Spleen (tissue), 11 donors: ENCODE measurements around the gene CIAO2B. TPM values are rescaled to one million over a fixed set of nuclear protein-coding genes. Genes with fewer than 3 reads are reported as not detected.

Source experiments
- DNase-seq: peaks from one replicate; pipeline ENCODE4 v3.0.0-alpha.2; 2020
- H3K27ac ChIP-seq, 8 donors: fragments of 200-600 bp; sonication (generic) in 7 of 8; 1 replicate in 4 of 8; 2 replicates in 4 of 8; pipeline versions ENCODE4 v1.5.0 to v1.8.0; 2016 to 2021; ENCODE audit warnings: inconsistent platforms in 4 of 8, mild to moderate bottlenecking in 4 of 8, moderate library complexity in 1 of 8
- H3K27me3 ChIP-seq, 7 donors: fragments of 200-600 bp; sonication (generic) in 6 of 7; replicated peaks in 1 of 7; 1 replicate in 4 of 7; 2 replicates in 3 of 7; pipeline versions ENCODE4 v1.5.0 to v1.8.0; 2016 to 2021; ENCODE audit warnings: inconsistent platforms in 3 of 7, mild to moderate bottlenecking in 1 of 7
- H3K36me3 ChIP-seq, 6 donors: fragments of 200-600 bp; sonication (generic) in 5 of 6; 1 replicate in 4 of 6; 2 replicates in 2 of 6; pipeline versions ENCODE4 v1.5.0 to v1.8.0; 2016 to 2021; ENCODE audit warnings: inconsistent platforms in 2 of 6
- H3K4me1 ChIP-seq, 6 donors: fragments of 200-600 bp; sonication (generic) in 5 of 6; 1 replicate in 3 of 6; 2 replicates in 3 of 6; pipeline versions ENCODE4 v1.5.0 to v1.8.0; 2016 to 2021; ENCODE audit warnings: inconsistent platforms in 3 of 6
- H3K4me3 ChIP-seq, 8 donors: fragments of 200-600 bp; sonication (generic) in 7 of 8; 1 replicate in 4 of 8; 2 replicates in 4 of 8; pipeline versions ENCODE4 v1.5.0 to v1.8.0; 2016 to 2021; ENCODE audit warnings: inconsistent platforms in 4 of 8, mild to moderate bottlenecking in 4 of 8, moderate library complexity in 2 of 8
- H3K9me3 ChIP-seq, 8 donors: fragments of 200-600 bp; sonication (generic) in 7 of 8; 1 replicate in 4 of 8; 2 replicates in 4 of 8; pipeline versions ENCODE4 v1.5.0 to v1.8.0; 2016 to 2021; ENCODE audit warnings: inconsistent platforms in 4 of 8
- POLR2A ChIP-seq, 3 donors: fragments of 450-650 bp; IDR thresholded peaks; one replicate each; pipeline ENCODE4 v1.5.1; 2017; ENCODE audit warnings: antibody characterized with exemption in 3 of 3, mild to moderate bottlenecking in 1 of 3
- POLR2AphosphoS5 ChIP-seq, 3 donors: sonication (generic); formaldehyde crosslinking; IDR thresholded peaks; one replicate each; pipeline ENCODE4 v1.5.1; 2017; ENCODE audit warnings: antibody characterized with exemption in 3 of 3
- WGBS, 5 donors: extraction: QIAGEN DNeasy Blood & Tissue Kit in 3 of 5; methylation state at CpG; one replicate each; pipeline versions ENCODE4 v1.1.5 to v1.1.7; 2013 to 2018; 5-methylcytosine and 5-hydroxymethylcytosine counted together
- intact Hi-C: fragments of 100-400 bp; cut with DNase I; formaldehyde crosslinking; loops from one replicate; pipeline ENCODE4 v1.15.0; 2023; ENCODE audit warnings: low total_unique reads
- polyA plus RNA-seq, 3 donors: library from polyadenylated mRNA; stranded (reverse); fragments of 200-250 nt; gene quantifications; one replicate each; pipeline ENCODE4 v1.2.1, GENCODE V29; 2013
- total RNA-seq, 7 donors: library from RNA; depleted of rRNA in 3 of 7; stranded (reverse); fragments of >200 nt in 3 of 7; fragmentation: NEBNext Ultra II Directional in 4 of 7; extraction: Animal tissue kit (Norgen Biotek cat#: 25700) in 4 of 7; gene quantifications; one replicate each; pipeline versions ENCODE4 v1.1.0 to v1.2.1, GENCODE V29; 2016 to 2021
- TF ChIP-seq, protein P1 (sequence below), 11 experiments: fragments of 200-600 bp in 7 of 11; fragments of 450-650 bp in 4 of 11; sonication (generic) in 4 of 11; IDR thresholded peaks in 8 of 11; conservative IDR thresholded peaks in 3 of 11; 1 replicate in 7 of 11; 2 replicates in 4 of 11; pipeline versions ENCODE4 v1.4.0 to v1.8.0; 2016 to 2021; ENCODE audit warnings: antibody characterized with exemption in 11 of 11, inconsistent platforms in 4 of 11, mild to moderate bottlenecking in 1 of 11
- donor health status: healthy with polysubstance abuse.
- donor health status: DM: no; HTN: no; CAD: no; lungs with moderate emphysema.
- donor health status: DM: no; HTN: no; CAD: no.
- donor health status: Bipolar disorder and iron deficiency.
- donor health status: healthy.
- donor health status: DM: no; HTN: no; CAD: no.
- donor health status: DM: yes; HTN: yes; CAD: no.

Gene CIAO2B
- total and polyA plus RNA-seq, 10 donors: 46.8 to 168 (median 58.1) TPM

DNA sequence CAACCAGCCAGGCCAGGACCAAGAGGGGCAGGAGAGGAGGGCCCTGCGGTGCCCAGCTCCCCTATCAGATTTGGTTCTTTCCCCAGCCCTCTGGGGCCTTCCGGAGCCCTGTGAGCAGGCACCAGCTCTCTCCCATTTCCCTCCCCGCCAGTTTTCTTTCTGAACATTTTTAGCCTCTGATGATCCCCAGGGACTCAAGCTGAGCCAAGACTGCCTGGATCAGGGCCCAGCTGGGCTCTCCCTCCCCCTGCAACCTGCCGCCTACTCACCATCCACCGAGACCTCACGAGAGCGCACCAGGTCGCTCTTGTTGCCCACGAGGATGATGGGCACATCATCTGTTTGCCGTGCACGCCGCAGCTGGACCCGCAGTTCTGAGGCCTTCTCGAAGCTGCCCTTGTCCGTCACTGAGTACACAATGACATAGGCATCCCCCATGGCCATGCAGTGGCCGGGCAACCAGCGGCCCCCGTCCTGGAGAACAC lies 10.9 kb downstream of the CIAO2B start:
- Histone ChIP-seq H3K27ac (no peak overlapping the region), H3K4me3 (no peak overlapping the region), H3K9me3 (no peaks in the 10 kb centered on the region), H3K4me1 (peaks cover 5 to 35% (median 17%) of the 10 kb centered on the region in 6 donors), H3K27me3 (peaks cover 0 to 78% (median 27%) of the 10 kb centered on the region in 7 donors), H3K36me3 (no peaks in the 10 kb centered on the region)
- WGBS, 5 donors: 72 to 79% (median 76%) methylated on average over 18 of the region's 18 CpGs
- intact Hi-C loops: no loop called here
- TF ChIP-seq, protein P1, sequence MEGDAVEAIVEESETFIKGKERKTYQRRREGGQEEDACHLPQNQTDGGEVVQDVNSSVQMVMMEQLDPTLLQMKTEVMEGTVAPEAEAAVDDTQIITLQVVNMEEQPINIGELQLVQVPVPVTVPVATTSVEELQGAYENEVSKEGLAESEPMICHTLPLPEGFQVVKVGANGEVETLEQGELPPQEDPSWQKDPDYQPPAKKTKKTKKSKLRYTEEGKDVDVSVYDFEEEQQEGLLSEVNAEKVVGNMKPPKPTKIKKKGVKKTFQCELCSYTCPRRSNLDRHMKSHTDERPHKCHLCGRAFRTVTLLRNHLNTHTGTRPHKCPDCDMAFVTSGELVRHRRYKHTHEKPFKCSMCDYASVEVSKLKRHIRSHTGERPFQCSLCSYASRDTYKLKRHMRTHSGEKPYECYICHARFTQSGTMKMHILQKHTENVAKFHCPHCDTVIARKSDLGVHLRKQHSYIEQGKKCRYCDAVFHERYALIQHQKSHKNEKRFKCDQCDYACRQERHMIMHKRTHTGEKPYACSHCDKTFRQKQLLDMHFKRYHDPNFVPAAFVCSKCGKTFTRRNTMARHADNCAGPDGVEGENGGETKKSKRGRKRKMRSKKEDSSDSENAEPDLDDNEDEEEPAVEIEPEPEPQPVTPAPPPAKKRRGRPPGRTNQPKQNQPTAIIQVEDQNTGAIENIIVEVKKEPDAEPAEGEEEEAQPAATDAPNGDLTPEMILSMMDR (IDR thresholded peaks at IDR 0.05 in 8 of 11, conservative IDR thresholded peaks at IDR 0.05 in 3 of 11): no peak
- TF ChIP-seq POLR2A (IDR thresholded peaks at IDR 0.05): no peak
- no peak for DNase-seq

DNA sequence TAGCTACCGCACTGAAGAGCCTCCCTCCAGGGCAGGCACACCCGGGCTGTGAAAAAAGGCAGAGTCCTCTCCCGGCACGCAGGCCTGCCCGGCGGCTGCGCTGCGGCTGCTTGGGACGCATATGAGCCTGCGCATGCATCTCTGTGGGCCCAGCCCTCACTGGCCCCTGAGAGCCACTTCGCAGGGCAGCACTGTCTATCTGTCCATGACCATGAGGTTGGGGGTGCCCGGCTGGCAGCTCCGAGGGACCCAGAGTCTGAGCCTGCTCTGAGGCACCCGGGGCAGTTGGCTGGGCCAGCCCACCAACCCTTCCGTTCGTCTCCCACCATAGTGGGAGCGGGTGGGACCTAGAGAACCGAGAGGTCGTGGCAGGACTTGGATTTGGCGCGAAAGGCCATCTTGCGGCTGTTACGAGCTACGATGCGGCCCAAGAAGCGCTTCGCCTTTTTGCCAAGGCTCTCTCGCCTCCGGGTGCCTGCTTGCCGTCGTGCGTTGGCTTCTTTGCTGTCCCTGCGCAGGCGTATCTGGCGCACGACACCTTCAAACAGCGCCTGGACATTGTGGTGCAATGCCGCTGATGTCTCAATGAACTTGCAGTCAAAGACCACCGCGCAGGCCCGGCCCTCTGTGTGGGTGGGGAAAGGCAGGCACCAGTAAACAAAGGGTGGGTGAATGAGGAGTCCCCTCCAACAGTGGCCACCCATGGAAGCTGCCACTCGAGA lies 12.3 kb downstream of the CIAO2B start:
- WGBS, 5 donors: 74 to 87% (median 80%) methylated on average over 34 to 42 of the region's 42 CpGs
- intact Hi-C loops: no loop called here
- DNase-seq: no peak
- Histone ChIP-seq H3K4me1 (peaks cover 5 to 27% (median 17%) of the 10 kb centered on the region in 6 donors), H3K9me3 (no peaks in the 10 kb centered on the region), H3K27ac (no peak overlapping the region), H3K27me3 (peaks cover 0 to 78% (median 27%) of the 10 kb centered on the region in 7 donors), H3K36me3 (no peaks in the 10 kb centered on the region), H3K4me3 (no peak overlapping the region)
- TF ChIP-seq POLR2A (IDR thresholded peaks at IDR 0.05): no peak
- TF ChIP-seq, protein P1 (IDR thresholded peaks at IDR 0.05 in 8 of 11, conservative IDR thresholded peaks at IDR 0.05 in 3 of 11): no peak
- TF ChIP-seq POLR2AphosphoS5 (IDR thresholded peaks at IDR 0.05): no peak

DNA sequence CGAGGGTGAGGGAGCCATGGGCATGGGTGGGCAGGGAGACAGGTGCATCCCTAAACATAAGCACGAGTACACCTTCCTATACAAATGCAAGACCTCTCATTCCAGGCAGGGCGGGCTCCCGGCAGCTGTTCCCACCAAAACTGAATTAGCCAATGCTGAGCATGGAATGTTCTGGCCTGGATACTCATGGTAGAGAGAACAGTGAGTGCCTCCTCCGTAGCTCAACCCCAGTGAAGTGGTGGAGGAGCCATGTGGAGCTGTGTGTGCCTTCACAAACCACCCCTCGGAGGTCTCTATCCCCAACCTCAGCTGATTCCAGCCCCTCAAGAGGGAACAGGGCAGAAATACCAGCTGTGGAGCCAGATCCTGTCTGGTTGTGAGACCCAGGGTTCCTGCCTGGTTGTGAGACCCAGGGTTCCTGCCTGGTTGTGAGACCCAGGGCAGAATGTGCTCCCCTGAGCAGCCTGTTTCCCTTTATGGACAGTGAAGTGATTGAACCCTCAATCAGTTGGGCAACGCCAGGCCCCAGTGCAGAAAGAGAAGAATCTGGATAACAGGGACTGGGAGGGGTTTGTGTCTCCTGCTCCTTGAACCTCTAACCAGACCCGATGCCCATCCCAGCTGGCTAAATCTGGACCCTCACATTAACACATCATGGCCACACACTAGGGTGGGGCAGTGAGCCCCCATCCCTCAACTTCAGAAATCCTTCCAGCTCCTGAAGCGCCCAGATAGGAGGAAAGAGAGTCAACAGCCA lies 13.1 kb downstream of the CIAO2B start:
- no peak for DNase-seq
- H3K27me3 ChIP-seq: peaks cover 0 to 73% (median 27%) of the 10 kb centered on the region in 7 donors
- no peak overlapping the region for H3K4me3 ChIP-seq
- no peaks in the 10 kb centered on the region for H3K36me3 ChIP-seq
- TF ChIP-seq POLR2A (IDR thresholded peaks at IDR 0.05) (no peak), POLR2AphosphoS5 (IDR thresholded peaks at IDR 0.05) (no peak)
- TF ChIP-seq, protein P1 (IDR thresholded peaks at IDR 0.05 in 8 of 11, conservative IDR thresholded peaks at IDR 0.05 in 3 of 11): no peak
- peaks cover 5 to 20% (median 16%) of the 10 kb centered on the region in 6 donors for H3K4me1 ChIP-seq
- WGBS, 5 donors: 64 to 76% (median 69%) methylated on average over 9 of the region's 9 CpGs
- intact Hi-C loops: no loop called here
- no peaks in the 10 kb centered on the region for H3K9me3 ChIP-seq
- no peak overlapping the region for H3K27ac ChIP-seq

DNA sequence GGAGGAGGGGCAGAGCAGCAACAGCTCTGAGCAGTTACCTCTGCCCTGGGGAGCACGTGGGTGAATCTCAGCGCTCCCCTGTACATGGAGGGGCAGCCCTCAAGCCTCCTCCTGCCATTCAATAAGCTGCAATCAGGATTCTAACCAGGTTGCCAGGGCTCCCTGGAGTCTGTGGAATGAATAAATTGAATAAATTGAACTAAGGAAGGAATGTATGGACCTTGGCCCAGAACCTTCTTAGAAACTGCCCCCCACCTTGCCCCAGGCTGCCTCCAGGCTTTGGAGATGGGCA lies 14.0 kb downstream of the CIAO2B start:
- Histone ChIP-seq H3K4me3 (no peak overlapping the region), H3K36me3 (no peaks in the 10 kb centered on the region), H3K27me3 (peaks cover 0 to 67% (median 18%) of the 10 kb centered on the region in 7 donors), H3K9me3 (no peaks in the 10 kb centered on the region), H3K27ac (no peak overlapping the region), H3K4me1 (peaks cover 3 to 13% (median 8%) of the 10 kb centered on the region in 6 donors)
- intact Hi-C loops: no loop called here
- no peak for DNase-seq
- TF ChIP-seq, protein P1 (IDR thresholded peaks at IDR 0.05 in 8 of 11, conservative IDR thresholded peaks at IDR 0.05 in 3 of 11): no peak
- TF ChIP-seq POLR2A (IDR thresholded peaks at IDR 0.05): no peak
- no peak for TF ChIP-seq POLR2AphosphoS5 (IDR thresholded peaks at IDR 0.05)
- 54 to 65% (median 60%) methylated on average over 2 of the region's 2 CpGs for WGBS, 5 donors
